Right lobe of liver (tissue), 4 donors: Measurements from ENCODE around the gene IFNAR2.

ENCODE experiments used
- CTCF ChIP-seq, 4 donors: fragments of 200-600 bp in 3 of 4; fragments of 450-650 bp in 1 of 4; IDR thresholded peaks; one replicate each; pipeline versions ENCODE4 v1.5.1 to v1.8.0; 2016 to 2022; ENCODE audit warnings: antibody characterized with exemption in 4 of 4, mild to moderate bottlenecking in 2 of 4
- POLR2A ChIP-seq: fragments of 450-650 bp; IDR thresholded peaks from one replicate; pipeline ENCODE4 v1.6.1; 2017; ENCODE audit warnings: antibody characterized with exemption, mild to moderate bottlenecking
- donor health status: DM: no; HTN: no; CAD: no.
- donor health status: DM: no; HTN: no; CAD: no.
- donor health status: DM: no; HTN: yes; CAD: no.

DNA sequence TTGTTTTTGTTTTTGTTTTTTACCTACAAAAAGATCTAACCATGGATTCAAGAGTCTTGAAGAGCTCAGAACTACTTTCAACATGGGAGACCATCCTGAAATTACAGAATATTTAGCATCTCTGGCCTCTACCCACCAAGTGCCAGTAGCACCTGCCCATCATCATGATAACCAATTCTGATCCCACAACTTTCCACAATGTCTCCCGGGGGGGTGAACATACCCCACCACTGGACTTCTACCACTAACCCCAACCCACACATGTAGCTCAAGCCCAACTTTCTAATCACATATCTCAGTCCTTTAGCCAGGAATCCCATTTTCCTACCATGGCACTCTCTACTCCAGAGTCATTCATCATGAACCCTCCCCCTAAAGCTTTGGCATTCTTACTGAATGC, 15.7 kb upstream of the IFNAR2 start:
- TF ChIP-seq CTCF (IDR thresholded peaks at IDR 0.05) (no peak), POLR2A (no peak)
